GM23338 (cell line): ENCODE data around the gene ZNF747. TPM values are rescaled to one million over a fixed set of nuclear protein-coding genes. Genes with fewer than 3 reads are reported as not detected.
A peak's percentile ranks its signal among the peaks of the same experiment; 100 is the strongest.

Experiments
- ATAC-seq: fragments of 200-7000 bp; cut with Tn5 transposase; 3 replicates; pipeline ENCODE4 v1.9.1; 2020
- DNase-seq: peaks from one replicate; pipeline ENCODE4 v3.0.0-alpha.2; 2015; ENCODE audit warnings: low spot score
- H2AFZ ChIP-seq: fragments of 200-600 bp; sonication (generic); 2 replicates; pipeline ENCODE4 v1.8.0; 2016; ENCODE audit warnings: antibody characterized with exemption, mild to moderate bottlenecking, moderate library complexity
- H3F3A ChIP-seq: fragments of 200-600 bp; sonication (generic); replicated peaks from 2 replicates; pipeline ENCODE4 v1.8.0; 2017; ENCODE audit warnings: antibody characterized with exemption, mixed run types, low read depth
- H3K27ac ChIP-seq: fragments of 200-600 bp; sonication (generic); 2 replicates; pipeline ENCODE4 v1.6.1; 2016; ENCODE audit warnings: low read depth
- H3K27me3 ChIP-seq: fragments of 200-600 bp; sonication (generic); 2 replicates; pipeline ENCODE4 v1.8.0; 2016; ENCODE audit warnings: mild to moderate bottlenecking, mixed run types, moderate library complexity; ENCODE audit not compliant: insufficient read depth
- H3K36me3 ChIP-seq: fragments of 200-600 bp; sonication (generic); 2 replicates; pipeline ENCODE4 v1.8.0; 2016; ENCODE audit warnings: mild to moderate bottlenecking; ENCODE audit not compliant: insufficient read depth
- H3K4me1 ChIP-seq: fragments of 200-600 bp; sonication (generic); 2 replicates; pipeline ENCODE4 v1.8.0; 2016; ENCODE audit warnings: mild to moderate bottlenecking, moderate library complexity; ENCODE audit not compliant: insufficient read depth
- H3K4me2 ChIP-seq: fragments of 200-600 bp; sonication (generic); 2 replicates; pipeline ENCODE4 v1.7.1; 2017; ENCODE audit warnings: mixed run types
- H3K4me3 ChIP-seq: fragments of 200-600 bp; sonication (generic); 2 replicates; pipeline ENCODE4 v1.6.1; 2016; ENCODE audit warnings: mixed run types
- H3K79me2 ChIP-seq: fragments of 200-600 bp; sonication (generic); replicated peaks from 2 replicates; pipeline ENCODE4 v1.8.0; 2017; ENCODE audit warnings: mild to moderate bottlenecking; ENCODE audit not compliant: insufficient read depth
- H3K9me2 ChIP-seq: fragments of 200-600 bp; sonication (generic); 2 replicates; pipeline ENCODE4 v1.8.0; 2017; ENCODE audit not compliant: insufficient read depth
- H4K20me1 ChIP-seq: fragments of 200-600 bp; sonication (generic); replicated peaks from 2 replicates; pipeline ENCODE4 v1.8.0; 2017; ENCODE audit warnings: mild to moderate bottlenecking; ENCODE audit not compliant: insufficient read depth
- H3K27ac Mint-ChIP-seq: 2 replicates; pipeline ENCODE4 v1.8.0; 2020; ENCODE audit warnings: inconsistent platforms, mild to moderate bottlenecking, moderate library complexity, mixed read lengths
- H3K27me3 Mint-ChIP-seq: 3 replicates; pipeline ENCODE4 v1.8.0; 2022; ENCODE audit warnings: low read depth, mild to moderate bottlenecking, moderate library complexity, mixed read lengths, inconsistent platforms; ENCODE audit not compliant: insufficient read depth, poor library complexity
- H3K36me3 Mint-ChIP-seq: 3 replicates; pipeline ENCODE4 v1.8.0; 2021; ENCODE audit warnings: low read depth, mild to moderate bottlenecking, inconsistent platforms, moderate library complexity, mixed read lengths
- H3K4me1 Mint-ChIP-seq: 3 replicates; pipeline ENCODE4 v1.8.0; 2020; ENCODE audit warnings: mild to moderate bottlenecking, inconsistent platforms, mixed read lengths
- H3K4me3 Mint-ChIP-seq: 3 replicates; pipeline ENCODE4 v1.8.0; 2021; ENCODE audit warnings: moderate library complexity, mild to moderate bottlenecking, inconsistent platforms, mixed read lengths
- H3K9me3 Mint-ChIP-seq: 3 replicates; pipeline ENCODE4 v1.8.0; 2020; ENCODE audit warnings: moderate library complexity, mild to moderate bottlenecking, inconsistent platforms, mixed read lengths
- EZH2phosphoT487 ChIP-seq: fragments of 200-600 bp; sonication (generic); IDR thresholded peaks from one replicate; pipeline ENCODE4 v1.8.1; 2018; ENCODE audit warnings: antibody characterized with exemption; ENCODE audit not compliant: unreplicated experiment
- REST ChIP-seq: IDR thresholded peaks from one replicate; pipeline ENCODE4 v1.6.1; 2018; ENCODE audit warnings: antibody characterized with exemption; ENCODE audit not compliant: unreplicated experiment
- ZNF462 ChIP-seq: fragments of 250-450 bp; sonication (Bioruptor Pico); IDR thresholded peaks from 2 replicates; pipeline ENCODE4 v1.5.0; 2020; ENCODE audit warnings: mild to moderate bottlenecking, moderate library complexity
- polyA plus RNA-seq: library from polyadenylated mRNA; unstranded; fragments of >200 nt; fragmentation: Nextera tagmentation; extraction: Ambion mirVana; gene quantifications from 2 replicates; pipeline ENCODE4 v1.2.1, GENCODE V29; 2016
- total RNA-seq: library from RNA; depleted of rRNA; stranded (reverse); fragments of >200 nt; shearing (Covaris generic); gene quantifications from 2 replicates; pipeline ENCODE4 v1.2.3, GENCODE V29; 2014

ZNF747 gene
- total and polyA plus RNA-seq, 2 experiments from 2014 or later = 4.2 to 12.6 TPM

- TF ChIP-seq ZNF462 (CRISPR knock-in tag) (no peak), REST (no peak)
Observed at GRCh38 chr16:30526823-30527634, 7.6 kb downstream of the ZNF747 start (continued).

- Mint-ChIP-seq H3K4me3 (peak within 1 kb of the TSS; percentile 79), H3K27ac (peak within 1 kb of the TSS; percentile 93), H3K27me3 (peaks cover 18% of the 10 kb centered on the region), H3K36me3 (peaks cover 11% of the 10 kb centered on the region), H3K4me1 (peaks cover 16% of the 10 kb centered on the region), H3K9me3 (no peaks in the 10 kb centered on the region)
- DNase-seq = peak; percentile 93
- ATAC-seq = peak; percentile 47
- Histone ChIP-seq H2AFZ (peak within 1 kb of the TSS; percentile 84), H4K20me1 (no peaks in the 10 kb centered on the region), H3K4me3 (peak within 1 kb of the TSS; percentile 89), H3K27ac (peak within 1 kb of the TSS; percentile 83), H3K79me2 (peaks cover 7% of the 10 kb centered on the region; the same call in 1 of the 2 replicates), H3K36me3 (no peaks in the 10 kb centered on the region), H3K4me1 (peaks cover 13% of the 10 kb centered on the region), H3K27me3 (no peaks in the 10 kb centered on the region), H3K9me2 (no peaks in the 10 kb centered on the region), H3K4me2 (peak within 1 kb of the TSS; percentile 91), H3F3A (peaks cover 15% of the 10 kb centered on the region)
- TF ChIP-seq REST (peak; percentile 74), EZH2phosphoT487 (no peak)
Observed at GRCh38 chr16:30526137-30526822, 8.4 kb downstream of the ZNF747 start, which contains the start of gene ZNF768. Gene ZNF768, minus strand, starts transcription at chr16:30526566. Its CDS starts 153 bp downstream, at chr16:30526413.
